Uterus (tissue), 4 donors: ENCODE results near the gene SRCIN1. TPM values are rescaled to one million over a fixed set of nuclear protein-coding genes. Genes with fewer than 3 reads are reported as not detected.

Source experiments
- DNase-seq, 2 donors: peaks; one replicate each; pipeline ENCODE4 v3.0.0-alpha.2; 2019 to 2020
- H3K27ac ChIP-seq, 2 donors: fragments of 200-600 bp; sonication (generic); 1 replicate in 1 of 2; 2 replicates in 1 of 2; pipeline ENCODE4 v1.5.1; 2016 to 2018
- H3K27me3 ChIP-seq, 2 donors: fragments of 200-600 bp; sonication (generic); one replicate each; pipeline ENCODE4 v1.5.1; 2018 to 2019; ENCODE audit warnings: control low read depth in 1 of 2
- H3K36me3 ChIP-seq, 2 donors: fragments of 200-600 bp; sonication (generic); one replicate each; pipeline ENCODE4 v1.5.1; 2019; ENCODE audit warnings: control low read depth in 1 of 2
- H3K4me1 ChIP-seq, 2 donors: fragments of 200-600 bp; sonication (generic); one replicate each; pipeline ENCODE4 v1.5.1; 2018 to 2019; ENCODE audit warnings: control low read depth in 1 of 2
- H3K4me3 ChIP-seq, 2 donors: fragments of 200-600 bp; sonication (generic); 1 replicate in 1 of 2; 2 replicates in 1 of 2; pipeline ENCODE4 v1.5.1; 2018 to 2019; ENCODE audit warnings: mild to moderate bottlenecking in 1 of 2
- H3K9me3 ChIP-seq, 2 donors: fragments of 200-600 bp; sonication (generic); one replicate each; pipeline ENCODE4 v1.5.1; 2019; ENCODE audit warnings: control low read depth in 1 of 2
- POLR2A ChIP-seq, 2 donors: fragments of 450-650 bp; IDR thresholded peaks; one replicate each; pipeline ENCODE4 v1.6.1; 2016; ENCODE audit warnings: antibody characterized with exemption in 2 of 2, mild to moderate bottlenecking in 1 of 2, moderate library complexity in 1 of 2
- intact Hi-C: fragments of 100-400 bp; cut with DNase I; formaldehyde crosslinking; loops from one replicate; pipeline ENCODE4 v1.15.1; 2023; ENCODE audit warnings: low total_unique reads
- total RNA-seq, 4 donors: library from RNA; depleted of rRNA in 3 of 4; stranded (reverse); fragments of >200 nt in 3 of 4; gene quantifications; one replicate each; pipeline versions ENCODE4 v1.1.0 to v1.2.4, GENCODE V29; 2014 to 2023
- TF ChIP-seq, protein P1 (sequence below), 4 experiments: fragments of 200-600 bp in 2 of 4; fragments of 450-650 bp in 2 of 4; sonication (generic) in 2 of 4; IDR thresholded peaks; one replicate each; pipeline ENCODE4 v1.5.1; 2016 to 2019; ENCODE audit warnings: antibody characterized with exemption in 4 of 4, mild to moderate bottlenecking in 2 of 4, moderate library complexity in 1 of 4
- donor health status: DM: yes; HTN: yes; CAD: no.

The SRCIN1 gene
- total RNA-seq, 4 donors from 2014 or later = 3.4 to 6.6 TPM; not detected in 2

DNA sequence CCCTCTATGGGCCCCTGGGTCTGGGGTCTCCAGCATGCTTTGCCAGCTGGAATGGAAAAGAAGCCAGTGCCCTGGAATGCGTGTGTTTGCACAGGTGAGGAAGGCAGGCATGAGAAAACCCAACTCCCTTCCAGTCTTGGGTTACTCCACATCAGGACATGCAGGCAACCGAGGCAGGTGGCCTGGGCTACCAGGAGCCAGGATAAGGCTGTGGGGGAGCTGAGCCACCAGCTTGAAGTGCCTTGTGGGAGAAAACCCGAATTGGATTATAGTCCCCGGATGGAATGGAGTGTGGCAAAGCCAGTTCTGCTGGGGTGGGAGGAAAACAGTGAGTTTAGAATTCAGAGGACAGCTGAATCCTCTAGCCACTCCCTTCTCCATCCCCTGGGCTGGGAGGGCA, 7.2 kb downstream of the SRCIN1 start:
- intact Hi-C loops = no loop called here
- Histone ChIP-seq H3K9me3 (no peaks in the 10 kb centered on the region), H3K27me3 (no peaks in the 10 kb centered on the region), H3K4me3 (no peak overlapping the region), H3K4me1 (peaks cover 0 to 11% of the 10 kb centered on the region in 2 donors), H3K36me3 (no peaks in the 10 kb centered on the region), H3K27ac (no peak overlapping the region)
- no peak for DNase-seq
- TF ChIP-seq, protein P1, sequence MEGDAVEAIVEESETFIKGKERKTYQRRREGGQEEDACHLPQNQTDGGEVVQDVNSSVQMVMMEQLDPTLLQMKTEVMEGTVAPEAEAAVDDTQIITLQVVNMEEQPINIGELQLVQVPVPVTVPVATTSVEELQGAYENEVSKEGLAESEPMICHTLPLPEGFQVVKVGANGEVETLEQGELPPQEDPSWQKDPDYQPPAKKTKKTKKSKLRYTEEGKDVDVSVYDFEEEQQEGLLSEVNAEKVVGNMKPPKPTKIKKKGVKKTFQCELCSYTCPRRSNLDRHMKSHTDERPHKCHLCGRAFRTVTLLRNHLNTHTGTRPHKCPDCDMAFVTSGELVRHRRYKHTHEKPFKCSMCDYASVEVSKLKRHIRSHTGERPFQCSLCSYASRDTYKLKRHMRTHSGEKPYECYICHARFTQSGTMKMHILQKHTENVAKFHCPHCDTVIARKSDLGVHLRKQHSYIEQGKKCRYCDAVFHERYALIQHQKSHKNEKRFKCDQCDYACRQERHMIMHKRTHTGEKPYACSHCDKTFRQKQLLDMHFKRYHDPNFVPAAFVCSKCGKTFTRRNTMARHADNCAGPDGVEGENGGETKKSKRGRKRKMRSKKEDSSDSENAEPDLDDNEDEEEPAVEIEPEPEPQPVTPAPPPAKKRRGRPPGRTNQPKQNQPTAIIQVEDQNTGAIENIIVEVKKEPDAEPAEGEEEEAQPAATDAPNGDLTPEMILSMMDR (IDR thresholded peaks at IDR 0.05) = no peak
- TF ChIP-seq POLR2A (IDR thresholded peaks at IDR 0.05) = no peak

DNA sequence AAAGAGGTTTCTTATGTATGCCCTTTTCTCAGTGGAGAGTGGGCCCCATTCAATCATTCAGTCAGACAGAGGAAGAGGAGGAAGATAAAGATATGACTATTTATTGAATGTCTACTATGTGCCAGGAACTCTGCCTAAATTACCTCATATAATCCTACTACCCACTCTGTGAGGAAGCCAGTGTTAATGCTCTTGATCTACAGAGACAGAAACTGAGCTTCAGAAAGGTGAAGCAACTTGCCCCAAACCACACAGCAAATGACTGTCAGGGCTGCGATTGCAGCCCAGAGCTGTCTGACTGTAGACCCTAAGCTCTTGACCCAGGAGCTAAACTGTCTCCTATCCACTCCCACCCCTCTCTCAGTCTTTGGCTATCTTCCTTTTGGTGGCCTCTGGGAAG, 8.4 kb downstream of the SRCIN1 start:
- Histone ChIP-seq H3K27me3 (no peaks in the 10 kb centered on the region), H3K27ac (no peak overlapping the region), H3K4me3 (no peak overlapping the region), H3K36me3 (no peaks in the 10 kb centered on the region), H3K9me3 (no peaks in the 10 kb centered on the region), H3K4me1 (peaks cover 0 to 8% of the 10 kb centered on the region in 2 donors)
- intact Hi-C loops = no loop called here
- no peak for DNase-seq
- TF ChIP-seq, protein P1 (IDR thresholded peaks at IDR 0.05) = no peak
- no peak for TF ChIP-seq POLR2A (IDR thresholded peaks at IDR 0.05)

DNA sequence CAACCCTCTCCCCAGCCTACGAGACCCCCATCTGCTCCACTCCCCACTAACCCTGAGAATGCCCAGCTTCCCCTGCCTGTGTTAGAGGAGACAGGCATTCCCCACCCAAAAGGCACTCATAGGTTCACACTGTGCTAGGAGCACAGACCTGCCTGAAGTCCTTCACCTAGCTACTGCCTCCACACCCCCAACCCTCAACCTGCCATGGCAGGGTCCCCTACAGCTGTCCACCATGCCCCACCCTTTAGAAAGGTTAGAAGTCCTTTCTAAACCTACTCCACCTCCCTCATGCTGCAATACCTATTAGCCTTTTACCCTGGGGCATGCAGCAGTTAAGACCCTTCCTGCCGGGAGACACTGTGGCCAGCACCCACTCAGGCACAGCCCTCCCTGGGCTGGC, 9.1 kb downstream of the SRCIN1 start:
- Histone ChIP-seq H3K9me3 (no peaks in the 10 kb centered on the region), H3K36me3 (no peaks in the 10 kb centered on the region), H3K27me3 (no peaks in the 10 kb centered on the region), H3K27ac (no peak overlapping the region), H3K4me1 (peaks cover 0 to under 1% of the 10 kb centered on the region in 2 donors), H3K4me3 (no peak overlapping the region)
- no peak for TF ChIP-seq POLR2A (IDR thresholded peaks at IDR 0.05)
- TF ChIP-seq, protein P1 (IDR thresholded peaks at IDR 0.05) = no peak
- no peak for DNase-seq
- intact Hi-C loops = no loop called here

DNA sequence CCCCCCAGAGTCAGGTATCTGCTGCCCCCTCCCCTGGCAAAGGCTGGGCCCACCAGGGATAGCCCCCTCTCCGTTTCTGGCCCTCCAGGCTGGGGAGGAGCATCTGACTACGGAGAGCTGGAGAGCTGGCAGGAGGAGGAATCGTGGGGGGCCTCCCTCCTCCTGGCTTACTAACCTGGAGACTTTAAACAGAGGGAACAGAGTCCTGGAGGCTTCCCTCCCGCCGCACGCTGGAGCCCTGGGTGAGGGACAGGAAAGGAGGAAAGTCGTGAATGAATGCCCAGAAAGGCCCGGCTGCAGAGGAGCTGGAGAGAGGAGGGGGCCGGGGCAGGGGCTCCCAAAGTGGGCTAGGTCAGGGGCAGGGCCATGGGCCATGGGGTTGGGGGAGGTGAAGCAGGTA, 9.9 kb downstream of the SRCIN1 start:
- Histone ChIP-seq H3K4me3 (no peak overlapping the region), H3K9me3 (no peaks in the 10 kb centered on the region), H3K36me3 (no peaks in the 10 kb centered on the region), H3K4me1 (no peaks in the 10 kb centered on the region), H3K27ac (no peak overlapping the region), H3K27me3 (no peaks in the 10 kb centered on the region)
- intact Hi-C loops = no loop called here
- DNase-seq = no peak
- no peak for TF ChIP-seq POLR2A (IDR thresholded peaks at IDR 0.05)
- TF ChIP-seq, protein P1 (IDR thresholded peaks at IDR 0.05) = no peak

DNA sequence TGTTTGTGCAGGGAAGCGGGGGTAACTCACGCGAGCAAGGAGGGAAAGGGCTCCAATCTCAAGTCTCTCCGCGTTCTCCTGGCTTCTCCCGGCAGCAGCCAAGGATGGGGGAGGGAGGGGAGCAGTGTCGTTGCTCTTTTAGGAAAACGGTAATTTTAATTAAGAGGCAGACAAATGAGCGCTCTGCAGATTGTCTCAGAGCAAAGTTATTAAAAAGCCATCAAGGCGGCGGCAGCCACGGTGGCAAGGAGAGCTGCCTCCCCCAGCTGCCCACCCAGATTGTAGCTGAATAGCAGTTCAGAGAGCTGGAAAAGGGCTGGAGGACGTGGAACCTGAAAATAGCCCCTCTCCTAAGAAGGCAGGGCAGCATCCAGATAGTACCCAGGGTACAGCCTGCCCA, 11.6 kb downstream of the SRCIN1 start:
- intact Hi-C loops = no loop called here
- TF ChIP-seq, protein P1 (IDR thresholded peaks at IDR 0.05) = no peak
- TF ChIP-seq POLR2A (IDR thresholded peaks at IDR 0.05) = no peak
- Histone ChIP-seq H3K27ac (no peak overlapping the region), H3K27me3 (no peaks in the 10 kb centered on the region), H3K9me3 (no peaks in the 10 kb centered on the region), H3K4me3 (no peak overlapping the region), H3K4me1 (no peaks in the 10 kb centered on the region), H3K36me3 (no peaks in the 10 kb centered on the region)
- no peak for DNase-seq
